Measurements from ENCODE around the gene KMT5C.
"Not testable (repeated sequence)": the region's sequence is repeated elsewhere in the genome, so short reads cannot be mapped to it uniquely, and the experiment has no call there.

DNA sequence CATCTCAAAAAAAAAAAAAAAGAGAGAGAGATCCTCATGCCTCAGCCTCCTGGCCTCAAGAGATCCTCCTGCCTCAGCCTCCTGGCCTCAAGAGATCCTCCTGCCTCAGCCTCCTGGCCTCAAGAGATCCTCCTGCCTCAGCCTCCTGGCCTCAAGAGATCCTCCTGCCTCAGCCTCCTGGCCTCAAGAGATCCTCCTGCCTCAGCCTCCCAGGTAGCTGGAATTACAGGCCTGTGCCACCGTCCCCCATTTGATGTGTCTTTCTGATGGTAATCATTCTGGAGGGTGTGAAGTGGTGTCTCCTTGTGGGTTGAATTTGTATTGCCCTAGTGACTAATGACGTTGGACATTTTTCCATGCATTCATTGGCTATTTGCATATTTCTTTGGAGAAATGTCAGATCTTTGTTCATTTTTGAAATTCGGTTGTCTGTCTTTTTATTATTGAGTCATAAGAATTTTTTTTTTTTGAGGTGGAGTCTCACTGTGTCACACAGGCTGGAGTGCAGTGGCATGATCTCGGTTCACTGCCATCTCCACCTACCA, 10.8 kb upstream of the KMT5C start:
- TF ChIP-seq CTCF (conservative IDR thresholded peaks at IDR 0.05); ZFX (IDR thresholded peaks at IDR 0.05): not testable (repeated sequence)

All from C4-2B (cell line).